AG09309 (cell line): ENCODE data around the gene ACTA2.
A peak's percentile ranks its signal among the peaks of the same experiment; 100 is the strongest.

ENCODE experiments used
- DNase-seq: peaks from one replicate; pipeline ENCODE4 v3.0.0-alpha.2; 2010; ENCODE audit warnings: low read depth
- H3K4me3 ChIP-seq: 2 replicates; pipeline ENCODE4 v1.5.1; 2011; ENCODE audit warnings: mild to moderate bottlenecking, low read depth, low read length, moderate library complexity; ENCODE audit not compliant: control insufficient read depth
- CTCF ChIP-seq: IDR thresholded peaks from 2 replicates; pipeline ENCODE4 v1.5.1; 2011; ENCODE audit warnings: mild to moderate bottlenecking, low read depth, low read length, inconsistent platforms; ENCODE audit not compliant: insufficient read depth, control insufficient read depth; ENCODE audit errors: missing control alignments

The ACTA2 gene

GRCh38 chr10:88966797-88967196, 14.2 kb upstream of the ACTA2 start:
- DNase-seq = no peak
- H3K4me3 ChIP-seq = no peak overlapping the region
- TF ChIP-seq CTCF = no peak

GRCh38 chr10:88964869-88965415, 12.4 kb upstream of the ACTA2 start:
- H3K4me3 ChIP-seq = no peak overlapping the region
- no peak for TF ChIP-seq CTCF
- DNase-seq = no peak

- DNase-seq = no peak
- no peak overlapping the region for H3K4me3 ChIP-seq
- no peak for TF ChIP-seq CTCF
These were observed 11.8 kb upstream of the ACTA2 start for GRCh38 chr10:88964360-88964759.

- DNase-seq = no peak
- H3K4me3 ChIP-seq = no peak overlapping the region
- peak; percentile 6 for TF ChIP-seq CTCF
These were observed 10.7 kb upstream of the ACTA2 start for GRCh38 chr10:88963318-88963717.

GRCh38 chr10:88962336-88962735, 9.8 kb upstream of the ACTA2 start:
- H3K4me3 ChIP-seq = no peak overlapping the region
- no peak for DNase-seq
- TF ChIP-seq CTCF = no peak

- DNase-seq = no peak
- no peak for TF ChIP-seq CTCF
- no peak overlapping the region for H3K4me3 ChIP-seq
These were observed 8.7 kb upstream of the ACTA2 start for GRCh38 chr10:88961266-88961665.

- no peak for TF ChIP-seq CTCF
- no peak for DNase-seq
- H3K4me3 ChIP-seq = no peak overlapping the region
These were observed 8.2 kb upstream of the ACTA2 start for GRCh38 chr10:88960802-88961201.
